ENCODE data around the gene LINGO1. TPM values are rescaled to one million over a fixed set of nuclear protein-coding genes. Genes with fewer than 3 reads are reported as not detected.

LINGO1 gene
- polyA plus RNA-seq, 12 donors = 6.1 to 30.9 (median 9.7) TPM; not detected in 1

- DNase-seq = no peak
Measured at GRCh38 chr15:77598644-77599043, 34.1 kb downstream of the LINGO1 start.

DNA sequence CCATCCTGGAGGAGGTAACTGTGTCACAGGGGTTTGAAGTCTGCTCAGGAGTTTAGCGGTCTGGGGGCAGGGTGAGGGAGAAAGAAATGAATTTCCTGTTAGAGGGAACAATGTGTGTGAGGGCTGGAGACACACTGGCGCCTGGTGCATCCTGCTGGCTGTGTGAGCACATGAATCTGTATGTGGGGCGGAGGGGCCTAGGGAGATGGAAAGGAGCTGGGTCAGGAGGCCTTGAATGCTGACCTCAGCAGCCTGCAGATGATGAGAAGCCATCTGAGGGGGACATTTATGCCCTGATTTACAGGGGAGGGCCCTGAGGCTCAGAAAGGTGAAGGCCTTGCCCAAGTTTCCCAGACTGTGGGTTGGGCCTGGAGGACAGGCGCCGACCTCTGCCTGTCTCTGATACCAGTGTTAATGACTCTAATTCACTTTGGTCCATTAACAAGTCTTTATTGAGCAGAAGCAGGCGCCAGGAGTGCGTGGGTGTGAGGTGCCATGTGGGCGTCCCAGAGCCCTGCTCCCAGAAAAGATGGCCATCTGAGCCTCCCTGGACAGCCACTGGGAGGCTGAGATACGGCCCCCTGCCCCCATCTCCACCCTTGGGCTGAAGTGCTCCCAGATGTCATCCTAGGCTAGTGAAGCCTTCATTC, 34.8 kb downstream of the LINGO1 start:
- DNase-seq = no peak

- DNase-seq = no peak
Measured at GRCh38 chr15:77596821-77597803, 35.6 kb downstream of the LINGO1 start.

DNA sequence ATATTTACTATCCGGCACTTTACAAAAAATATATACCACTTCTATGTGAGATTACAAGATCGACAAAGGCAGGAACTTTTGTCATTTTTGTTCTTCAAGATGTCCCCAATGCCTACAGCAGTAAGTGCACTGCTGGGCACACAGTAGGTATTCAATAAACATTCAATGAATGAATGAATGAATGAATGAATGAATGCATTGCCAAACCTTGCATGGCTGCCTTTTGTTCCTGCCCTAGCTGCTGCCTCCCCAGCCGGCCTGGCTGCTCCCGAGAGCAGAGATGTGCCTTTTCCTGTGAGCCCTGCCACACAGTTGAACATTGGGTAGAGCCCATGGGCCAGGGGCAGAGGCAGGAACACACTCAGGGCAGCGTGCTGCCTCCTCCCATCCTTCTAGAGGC, 37.5 kb downstream of the LINGO1 start:
- no peak for DNase-seq

- no peak for DNase-seq
Measured at GRCh38 chr15:77592758-77593157, 40.0 kb downstream of the LINGO1 start.

DNA sequence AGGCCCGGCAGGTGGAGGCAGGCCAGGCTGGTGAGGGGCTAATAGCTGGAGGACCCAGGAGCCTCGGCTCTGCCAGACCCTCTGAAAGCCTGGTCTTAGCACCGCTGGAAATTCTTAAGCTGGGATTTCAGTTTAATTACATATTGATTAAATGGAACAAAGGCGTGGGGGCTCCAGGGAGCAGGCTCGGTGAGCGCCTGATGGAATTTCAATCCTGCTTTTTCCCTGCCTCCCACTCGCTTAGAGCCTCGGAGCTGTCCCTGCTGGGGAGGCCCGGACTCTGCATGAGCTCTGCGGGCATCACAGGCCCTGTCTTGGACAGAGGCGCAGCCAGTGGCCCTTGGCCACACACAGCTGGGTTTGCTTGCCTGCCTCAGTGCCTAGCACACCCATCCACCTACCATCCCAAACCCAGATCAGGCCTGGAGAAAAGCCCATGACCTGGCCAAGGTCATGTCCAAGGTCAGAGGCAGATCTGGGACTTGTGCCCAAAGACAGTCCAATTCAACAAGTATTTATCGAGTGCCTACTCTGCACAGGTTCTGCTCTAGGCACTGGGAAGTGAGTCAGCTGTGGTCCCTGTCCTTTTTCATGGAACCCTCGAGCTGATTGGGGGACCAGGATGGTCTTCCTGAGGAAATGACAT, 40.6 kb downstream of the LINGO1 start:
- no peak for DNase-seq

DNA sequence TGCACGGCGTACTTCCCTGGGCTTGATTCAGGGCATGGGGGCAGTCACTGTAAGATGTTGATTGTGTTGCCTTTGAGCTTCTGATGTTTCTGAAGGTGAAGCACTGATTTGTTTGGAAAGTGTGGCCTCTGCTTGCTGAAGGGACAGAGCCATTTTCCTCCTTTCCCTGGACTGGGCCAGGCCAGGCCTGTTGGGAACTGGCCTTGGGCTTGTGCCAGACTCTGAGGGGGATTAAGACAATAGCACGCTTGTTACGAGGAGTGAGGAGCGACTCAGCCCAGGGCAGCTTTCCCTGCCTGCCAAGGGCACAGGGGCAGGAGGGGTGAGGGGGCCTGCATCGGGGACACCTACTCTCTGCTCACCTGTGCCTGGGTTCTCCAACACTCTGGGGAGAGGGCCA, 42.9 kb downstream of the LINGO1 start:
- no peak for DNase-seq

DNA sequence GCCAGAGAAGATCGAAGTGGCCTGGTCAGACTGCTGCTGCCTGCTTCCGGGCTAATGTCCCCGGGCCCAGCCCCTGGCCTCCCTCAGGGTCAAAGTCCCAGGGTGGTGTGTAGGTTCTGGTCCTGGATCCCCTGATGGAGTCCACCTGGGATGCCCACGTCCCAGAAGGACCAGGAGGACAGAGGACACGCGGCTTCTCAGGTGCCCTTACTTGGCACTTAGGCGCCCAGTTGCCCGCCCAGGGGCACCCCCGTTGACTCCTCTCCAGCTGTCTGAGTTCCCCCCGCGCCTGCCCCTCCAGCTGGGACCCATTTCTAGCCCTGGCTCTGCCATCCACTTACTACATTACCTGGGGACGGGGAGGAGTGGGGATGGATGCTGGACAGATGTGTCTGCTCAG, 44.6 kb downstream of the LINGO1 start:
- DNase-seq = no peak

GRCh38 chr15:77584691-77585090, 48.0 kb downstream of the LINGO1 start:
- no peak for DNase-seq

DNA sequence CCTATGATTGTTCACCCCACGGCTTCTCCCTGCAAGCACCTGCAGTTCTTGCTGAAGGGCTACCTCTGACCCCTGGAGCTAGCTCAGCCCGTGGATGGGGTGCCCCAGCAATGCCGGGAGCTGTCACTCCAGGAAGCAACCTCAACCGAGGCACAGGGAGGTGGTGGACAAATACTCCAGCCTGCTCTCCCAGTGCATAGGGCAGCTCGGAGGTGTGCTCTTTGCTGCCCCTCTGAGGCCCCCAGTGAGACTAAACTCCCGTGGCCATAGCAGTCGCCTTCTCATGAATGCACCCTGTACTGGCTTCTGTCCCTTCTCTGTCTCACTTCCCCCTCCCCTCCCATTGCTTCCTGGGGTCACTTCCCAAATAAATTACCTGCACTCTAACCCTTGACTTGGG, 48.5 kb downstream of the LINGO1 start:
- DNase-seq = no peak

- no peak for DNase-seq
Measured at GRCh38 chr15:77582763-77583162, 49.9 kb downstream of the LINGO1 start.

DNA sequence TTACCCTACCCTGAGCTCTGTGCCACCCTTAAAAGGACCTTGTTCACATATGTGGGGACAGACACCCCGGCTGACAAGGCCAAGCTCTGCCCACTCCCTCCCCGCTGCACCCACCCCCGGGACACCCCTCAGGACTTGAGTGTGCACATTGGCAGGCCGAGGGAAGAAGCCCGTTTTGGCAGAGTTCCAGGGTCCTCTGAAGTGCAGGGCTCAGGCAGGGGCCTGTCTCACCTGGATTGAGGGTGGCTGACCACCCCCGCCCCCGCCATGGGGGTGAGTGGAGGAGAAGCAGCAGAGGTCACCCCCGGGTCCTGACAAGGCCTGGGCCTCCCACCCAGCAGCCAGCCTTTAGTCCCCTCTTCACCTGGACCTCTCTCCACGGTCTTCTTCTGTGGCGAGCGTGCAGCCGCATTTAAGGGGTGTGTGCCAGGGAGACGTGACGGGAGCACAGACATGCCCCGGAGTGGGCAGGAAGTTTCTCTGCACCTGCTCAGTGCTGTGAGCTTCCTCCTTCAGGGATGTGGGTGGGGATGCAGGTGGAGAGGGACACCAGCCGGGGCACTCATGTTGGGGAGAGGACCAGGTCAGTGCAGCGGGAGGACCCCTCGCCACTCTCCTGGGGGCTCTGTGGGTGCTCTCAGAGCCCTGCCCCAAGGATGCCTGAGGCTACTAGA, 50.7 kb downstream of the LINGO1 start:
- no peak for DNase-seq

- no peak for DNase-seq
Measured at GRCh38 chr15:77580996-77581682, 51.6 kb downstream of the LINGO1 start.

DNA sequence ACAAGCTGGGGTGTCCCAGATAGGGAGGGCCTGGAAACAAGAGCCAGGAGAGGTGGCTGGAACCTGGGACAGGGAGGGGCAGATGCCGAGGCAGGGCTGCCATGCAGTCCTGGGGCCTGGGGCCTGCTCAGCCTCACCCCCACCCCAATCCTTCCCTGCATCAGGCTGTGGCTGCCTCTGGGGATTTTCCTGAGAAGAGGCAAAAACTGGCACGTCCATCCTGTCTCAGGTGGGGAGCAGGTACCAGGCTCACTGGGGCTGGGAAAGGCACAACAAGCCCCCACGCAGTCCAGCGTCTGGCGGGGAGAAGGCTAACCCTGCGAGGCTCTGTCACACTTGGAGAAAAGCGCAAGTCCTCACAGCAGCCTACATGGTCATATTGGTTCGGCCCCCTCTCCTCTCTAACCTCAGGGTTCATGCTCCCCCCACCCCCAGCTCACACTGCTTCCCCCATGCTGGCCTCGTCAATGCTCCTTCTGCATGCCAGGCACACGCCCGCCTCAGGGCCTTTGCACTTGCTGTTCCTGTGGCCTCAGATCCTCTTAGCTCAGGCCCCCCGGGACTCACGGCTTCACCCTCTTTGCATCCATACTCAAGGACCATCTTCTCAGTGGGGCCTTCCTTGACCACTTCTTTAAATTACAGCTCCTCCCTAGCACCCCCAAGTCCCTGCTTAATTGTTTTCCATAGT, 53.1 kb downstream of the LINGO1 start:
- no peak for DNase-seq

GRCh38 chr15:77578641-77579372, 53.9 kb downstream of the LINGO1 start:
- no peak for DNase-seq

DNA sequence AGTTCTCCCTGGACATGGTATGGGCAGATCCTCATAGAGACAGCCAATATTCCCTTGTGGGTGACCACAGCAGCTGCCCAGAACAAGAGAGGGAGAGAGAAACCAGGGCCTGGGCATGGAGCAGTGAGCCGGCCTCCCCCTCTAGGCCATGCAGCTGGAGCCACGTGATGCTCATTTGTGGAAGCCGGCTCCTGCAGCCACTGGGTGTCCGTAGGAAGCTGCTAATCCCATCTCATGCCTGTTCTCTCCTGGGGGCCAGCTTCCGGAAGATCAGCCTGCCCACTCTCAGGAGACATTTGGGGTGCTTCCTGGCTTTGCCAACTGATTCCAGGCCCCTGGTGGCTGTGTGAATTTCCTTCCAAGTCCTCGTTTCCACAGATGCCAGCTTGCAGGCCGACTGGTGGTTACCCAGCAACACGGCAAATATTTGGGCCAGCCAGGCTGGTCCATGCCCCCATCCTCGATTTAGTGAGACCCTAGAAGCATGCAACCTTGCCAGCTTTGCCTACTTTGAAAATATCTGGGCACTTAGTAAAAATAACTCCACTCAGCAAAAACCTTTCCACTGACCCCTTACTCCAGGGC, 55.3 kb downstream of the LINGO1 start:
- no peak for DNase-seq

- no peak for DNase-seq
Measured at GRCh38 chr15:77576538-77576937, 56.2 kb downstream of the LINGO1 start.

DNA sequence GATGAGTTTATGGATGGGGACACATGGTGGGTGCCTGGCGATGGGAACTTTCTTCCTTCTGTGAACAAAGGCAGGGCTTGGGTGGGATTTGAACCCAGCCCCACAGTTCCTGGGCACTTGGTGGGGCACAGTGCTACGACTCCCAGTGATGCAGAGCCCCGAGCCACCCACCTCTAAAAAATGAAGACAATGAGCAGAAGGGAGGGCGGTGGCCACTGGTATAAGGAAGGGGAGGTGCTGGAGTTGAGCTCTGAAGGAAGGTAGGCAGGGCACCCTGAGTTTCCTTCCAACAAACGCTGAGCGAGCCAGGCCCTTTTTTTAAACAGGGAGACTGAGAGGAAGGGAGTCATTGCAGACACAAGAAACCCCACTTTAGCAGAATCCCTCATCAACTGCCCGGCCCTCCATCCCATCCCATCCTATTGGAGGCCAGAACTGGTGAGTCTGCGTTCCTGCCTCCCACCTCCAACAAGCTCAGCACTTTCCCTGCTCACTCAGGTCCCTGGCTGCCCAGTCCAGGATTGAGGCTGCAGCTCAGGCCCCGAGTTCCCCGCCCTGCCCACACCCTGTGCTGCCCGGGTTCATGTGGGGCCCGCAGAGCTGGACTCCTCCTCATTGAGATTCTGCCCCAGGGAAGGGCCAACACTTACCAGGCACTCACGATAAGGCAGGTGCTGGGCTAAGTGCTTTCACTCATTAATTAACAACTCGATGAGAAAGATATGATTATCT, 57.3 kb downstream of the LINGO1 start:
- DNase-seq = no peak
